Mesendoderm (in vitro differentiated cells): ENCODE measurements around the gene DGKB.

Experiments used
- DNase-seq: peaks from one replicate; pipeline ENCODE4 v3.0.0; 2013
- H2AK5ac ChIP-seq: 2 replicates; pipeline ENCODE4 v1.6.1; 2013; ENCODE audit warnings: low read length, inconsistent platforms
- H2BK120ac ChIP-seq: 2 replicates; pipeline ENCODE4 v1.6.1; 2013; ENCODE audit warnings: low read depth, mild to moderate bottlenecking, low read length, moderate library complexity, mixed read lengths
- H2BK15ac ChIP-seq: replicated peaks from 2 replicates; pipeline ENCODE4 v1.6.1; 2013; ENCODE audit warnings: low read depth, mild to moderate bottlenecking, moderate library complexity
- H2BK5ac ChIP-seq: 2 replicates; pipeline ENCODE4 v1.6.1; 2013; ENCODE audit warnings: low read length, inconsistent platforms
- H3K18ac ChIP-seq: 2 replicates; pipeline ENCODE4 v1.6.1; 2013; ENCODE audit warnings: mild to moderate bottlenecking, low read length, mixed read lengths
- H3K23ac ChIP-seq: one replicate; pipeline ENCODE4 v1.6.1; 2013; ENCODE audit warnings: low read length
- H3K27ac ChIP-seq: 2 replicates; pipeline ENCODE4 v1.5.1; 2013; ENCODE audit warnings: low read depth, mild to moderate bottlenecking, inconsistent platforms, low read length, moderate library complexity
- H3K27me3 ChIP-seq: 2 replicates; pipeline ENCODE4 v1.6.1; 2013; ENCODE audit warnings: low read length, control low read depth, mild to moderate bottlenecking, inconsistent platforms; ENCODE audit not compliant: insufficient read depth, poor library complexity
- H3K36me3 ChIP-seq: 2 replicates; pipeline ENCODE4 v1.6.1; 2013; ENCODE audit warnings: low read length, inconsistent platforms; ENCODE audit not compliant: control insufficient read depth, insufficient read depth
- H3K4ac ChIP-seq: one replicate; pipeline ENCODE4 v1.6.1; 2013; ENCODE audit warnings: low read depth, mild to moderate bottlenecking, low read length, moderate library complexity
- H3K4me1 ChIP-seq: 2 replicates; pipeline ENCODE4 v1.6.1; 2013; ENCODE audit warnings: low read depth, low read length, inconsistent platforms; ENCODE audit not compliant: control insufficient read depth
- H3K4me2 ChIP-seq: 2 replicates; pipeline ENCODE4 v1.6.1; 2013; ENCODE audit warnings: low read length
- H3K4me3 ChIP-seq: 2 replicates; pipeline ENCODE4 v1.5.1; 2013; ENCODE audit warnings: mild to moderate bottlenecking, low read length
- H3K56ac ChIP-seq: one replicate; pipeline ENCODE4 v1.6.1; 2013; ENCODE audit warnings: low read length
- H3K79me1 ChIP-seq: 2 replicates; pipeline ENCODE4 v1.6.1; 2013; ENCODE audit warnings: low read length, inconsistent platforms
- H3K79me2 ChIP-seq: 2 replicates; pipeline ENCODE4 v1.6.1; 2013; ENCODE audit warnings: mild to moderate bottlenecking, low read length; ENCODE audit not compliant: control insufficient read depth, insufficient read depth
- H3K9ac ChIP-seq: 2 replicates; pipeline ENCODE4 v1.6.1; 2013; ENCODE audit warnings: low read length, inconsistent platforms
- H4K5ac ChIP-seq: one replicate; pipeline ENCODE4 v1.6.1; 2013; ENCODE audit warnings: low read length
- H4K8ac ChIP-seq: one replicate; pipeline ENCODE4 v1.6.1; 2013; ENCODE audit warnings: low read depth, mild to moderate bottlenecking, control low read depth, low read length, moderate library complexity
- WGBS: extraction: QIAGEN DNeasy Blood & Tissue Kit; methylation state at CpG from one replicate; pipeline ENCODE4 v1.1.7; 2013; ENCODE audit warnings: low lambda C conversion rate, missing lambda C conversion rate; ENCODE audit not compliant: insufficient coverage; ENCODE audit errors: extremely low coverage; 5-methylcytosine and 5-hydroxymethylcytosine counted together

The DGKB gene

DNA sequence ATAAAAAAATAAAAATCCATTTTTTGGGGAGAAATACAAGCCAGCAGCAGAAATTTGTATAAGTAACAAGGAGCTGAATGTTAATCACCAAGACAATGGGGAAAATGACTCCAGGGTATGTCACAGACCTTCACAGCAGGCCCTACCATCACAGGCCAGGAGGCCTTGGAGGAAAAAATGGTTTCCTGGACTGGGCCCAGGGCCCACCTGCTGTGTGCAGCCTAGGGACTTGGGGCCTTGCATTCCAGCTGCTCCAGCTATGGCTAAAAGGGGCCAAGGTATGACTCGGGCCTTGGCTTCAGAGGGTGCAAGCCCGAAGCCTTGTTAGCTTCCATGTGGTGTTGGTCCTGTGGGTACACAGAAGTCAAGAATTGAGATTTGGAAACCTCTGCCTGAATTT, 126.3 kb downstream of the DGKB start:
- no CpG with 5 or more reads among the region's 2 CpGs for WGBS
- H4K8ac ChIP-seq, result no peak overlapping the region
- no peak overlapping the region for H3K4me2 ChIP-seq
- no peak overlapping the region for H2BK5ac ChIP-seq
- no peaks in the 10 kb centered on the region for H3K4me1 ChIP-seq
- H2AK5ac ChIP-seq, result no peak overlapping the region
- no peak overlapping the region for H2BK15ac ChIP-seq
- H3K9ac ChIP-seq, result no peak overlapping the region
- no peak for DNase-seq
- no peak overlapping the region for H3K23ac ChIP-seq
- no peak overlapping the region for H3K4me3 ChIP-seq
- no peak overlapping the region for H3K27ac ChIP-seq
- H3K27me3 ChIP-seq, result no peaks in the 10 kb centered on the region
- H4K5ac ChIP-seq, result no peak overlapping the region
- H3K18ac ChIP-seq, result no peak overlapping the region
- no peak overlapping the region for H2BK120ac ChIP-seq
- no peaks in the 10 kb centered on the region for H3K79me2 ChIP-seq
- H3K56ac ChIP-seq, result no peak overlapping the region
- no peak overlapping the region for H3K4ac ChIP-seq
- H3K36me3 ChIP-seq, result no peaks in the 10 kb centered on the region
- no peaks in the 10 kb centered on the region for H3K79me1 ChIP-seq

DNA sequence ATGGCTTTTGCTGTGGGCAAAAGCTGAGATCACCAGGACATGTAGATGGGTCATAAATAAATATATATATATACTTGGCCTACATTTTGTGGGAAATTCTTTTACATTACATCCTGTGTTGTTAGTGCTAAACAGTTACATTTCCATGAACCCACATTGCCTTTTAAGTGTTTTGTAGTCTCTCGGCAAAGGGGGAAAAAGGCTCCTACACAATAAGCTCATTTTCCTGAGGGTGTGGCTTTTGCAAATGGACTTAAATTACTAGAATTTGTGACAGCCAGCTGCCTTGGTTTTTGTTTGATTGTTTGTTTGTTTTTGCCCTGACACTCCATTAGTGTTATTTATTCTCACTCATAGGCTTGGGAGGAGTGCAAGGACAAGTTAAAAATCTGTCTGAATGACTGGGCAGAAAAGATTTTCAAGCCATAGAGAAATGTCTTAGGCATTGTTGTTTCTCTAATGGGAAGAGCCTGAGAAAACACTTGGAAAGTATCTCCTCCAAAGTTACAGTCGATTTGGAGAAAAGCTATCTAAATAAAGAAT, 128.8 kb downstream of the DGKB start:
- H3K4me3 ChIP-seq, result no peak overlapping the region
- no peak overlapping the region for H2AK5ac ChIP-seq
- no peak overlapping the region for H3K4ac ChIP-seq
- H2BK15ac ChIP-seq, result no peak overlapping the region
- H4K8ac ChIP-seq, result no peak overlapping the region
- H3K79me1 ChIP-seq, result no peaks in the 10 kb centered on the region
- no peak overlapping the region for H3K18ac ChIP-seq
- H3K9ac ChIP-seq, result no peak overlapping the region
- no peaks in the 10 kb centered on the region for H3K36me3 ChIP-seq
- no peaks in the 10 kb centered on the region for H3K27me3 ChIP-seq
- no peak overlapping the region for H2BK5ac ChIP-seq
- H3K56ac ChIP-seq, result no peak overlapping the region
- H3K79me2 ChIP-seq, result no peaks in the 10 kb centered on the region
- H3K4me2 ChIP-seq, result no peak overlapping the region
- H3K23ac ChIP-seq, result no peak overlapping the region
- no peak overlapping the region for H2BK120ac ChIP-seq
- no peak overlapping the region for H4K5ac ChIP-seq
- WGBS, result no CpG with 5 or more reads among the region's 2 CpGs
- no peak overlapping the region for H3K27ac ChIP-seq
- DNase-seq, result no peak
- no peaks in the 10 kb centered on the region for H3K4me1 ChIP-seq

DNA sequence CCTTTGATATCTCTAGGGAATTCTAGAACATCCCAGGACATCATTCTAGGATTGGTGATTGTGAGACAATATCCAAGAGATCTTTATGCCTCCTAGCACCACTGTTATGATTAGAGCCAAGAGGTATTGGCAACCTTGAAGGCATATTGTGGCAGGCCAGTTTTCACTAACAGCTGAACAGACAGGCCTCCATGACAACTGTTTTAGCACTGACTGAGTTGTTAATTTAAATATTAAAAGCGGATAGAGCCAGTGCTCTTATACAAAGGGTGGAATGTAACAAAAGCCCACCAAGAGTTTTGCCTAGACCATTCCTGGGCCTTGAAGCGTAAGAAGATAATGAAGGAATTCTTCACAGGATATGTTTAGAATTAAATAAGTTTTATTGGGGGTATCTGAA, 131.9 kb downstream of the DGKB start:
- Histone ChIP-seq H3K56ac (no peak overlapping the region), H3K36me3 (no peaks in the 10 kb centered on the region), H3K4me2 (no peak overlapping the region), H3K27ac (no peak overlapping the region), H3K23ac (no peak overlapping the region), H2BK15ac (no peak overlapping the region), H3K79me1 (no peaks in the 10 kb centered on the region), H3K27me3 (no peaks in the 10 kb centered on the region), H4K8ac (no peak overlapping the region), H2BK120ac (no peak overlapping the region), H3K79me2 (no peaks in the 10 kb centered on the region), H3K18ac (no peak overlapping the region), H4K5ac (no peak overlapping the region), H3K9ac (no peak overlapping the region), H2BK5ac (no peak overlapping the region), H3K4ac (no peak overlapping the region), H3K4me3 (no peak overlapping the region), H3K4me1 (no peaks in the 10 kb centered on the region), H2AK5ac (no peak overlapping the region)
- no peak for DNase-seq
- WGBS, result no CpG with 5 or more reads among the region's 2 CpGs

DNA sequence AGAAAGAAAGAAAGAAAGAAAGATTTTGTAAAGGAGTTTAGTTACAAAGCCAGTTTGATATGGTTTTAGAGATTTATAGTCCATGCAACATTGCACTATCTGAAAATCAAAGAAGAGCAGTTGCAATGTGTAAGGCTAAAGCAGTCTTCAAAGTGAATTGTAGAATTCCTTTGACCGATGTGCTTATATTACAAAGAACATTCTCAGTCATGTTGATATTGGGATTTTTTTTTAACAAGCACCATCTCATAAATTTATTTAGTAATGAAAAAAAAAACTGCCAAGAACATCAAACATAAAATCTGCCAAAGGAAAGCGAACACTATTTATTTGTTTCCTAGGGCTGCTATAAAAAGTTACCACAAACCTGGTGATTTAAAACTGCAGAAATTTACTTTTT, 133.3 kb downstream of the DGKB start:
- no peak for DNase-seq
- no peak overlapping the region for H3K4me3 ChIP-seq
- no peak overlapping the region for H3K4ac ChIP-seq
- no peak overlapping the region for H2AK5ac ChIP-seq
- H3K9ac ChIP-seq, result no peak overlapping the region
- H2BK15ac ChIP-seq, result no peak overlapping the region
- no peak overlapping the region for H4K8ac ChIP-seq
- no peak overlapping the region for H4K5ac ChIP-seq
- H3K56ac ChIP-seq, result no peak overlapping the region
- WGBS, result no CpG with 5 or more reads among the region's 2 CpGs
- no peak overlapping the region for H2BK5ac ChIP-seq
- H3K18ac ChIP-seq, result no peak overlapping the region
- H3K4me2 ChIP-seq, result no peak overlapping the region
- no peaks in the 10 kb centered on the region for H3K36me3 ChIP-seq
- no peak overlapping the region for H2BK120ac ChIP-seq
- H3K79me1 ChIP-seq, result no peaks in the 10 kb centered on the region
- H3K27me3 ChIP-seq, result no peaks in the 10 kb centered on the region
- H3K79me2 ChIP-seq, result no peaks in the 10 kb centered on the region
- no peaks in the 10 kb centered on the region for H3K4me1 ChIP-seq
- no peak overlapping the region for H3K23ac ChIP-seq
- H3K27ac ChIP-seq, result no peak overlapping the region

DNA sequence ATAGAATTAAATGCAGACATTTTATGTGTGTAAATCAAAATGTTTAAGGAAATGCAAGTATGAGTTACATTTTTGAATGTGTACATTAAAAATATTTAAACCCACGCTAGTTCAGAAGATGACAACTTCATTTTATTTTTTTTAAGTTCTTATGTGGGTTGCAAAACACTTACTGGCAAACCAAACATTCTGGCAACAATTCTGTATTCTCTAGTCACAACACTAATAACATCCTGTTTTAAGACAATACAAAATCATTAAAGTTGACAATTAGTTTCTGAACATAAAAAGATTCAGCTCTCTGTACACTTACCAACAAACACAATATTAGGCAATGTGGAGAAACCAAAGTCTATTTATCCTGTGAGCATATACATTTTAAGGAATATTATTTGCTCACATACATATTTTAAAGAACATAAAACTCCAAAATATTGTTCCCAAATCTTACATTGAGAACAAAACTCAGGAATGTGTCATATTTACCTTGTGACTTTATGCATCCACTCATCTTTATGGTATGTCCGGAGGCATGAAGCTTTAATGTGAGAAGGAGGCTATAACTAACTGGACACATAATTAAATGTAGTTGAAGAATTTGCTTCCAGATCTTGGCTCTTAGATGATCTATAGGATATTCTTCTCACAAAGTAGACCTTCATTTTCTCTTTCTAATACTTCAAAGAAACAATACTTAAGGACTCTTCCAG, 134.7 kb downstream of the DGKB start:
- H3K4me1 ChIP-seq, result no peaks in the 10 kb centered on the region
- H2BK120ac ChIP-seq, result no peak overlapping the region
- H3K27ac ChIP-seq, result no peak overlapping the region
- no peak overlapping the region for H3K18ac ChIP-seq
- H3K4me2 ChIP-seq, result no peak overlapping the region
- no peak for DNase-seq
- no peak overlapping the region for H4K5ac ChIP-seq
- no peak overlapping the region for H3K4me3 ChIP-seq
- H3K79me1 ChIP-seq, result no peaks in the 10 kb centered on the region
- H3K4ac ChIP-seq, result no peak overlapping the region
- H4K8ac ChIP-seq, result no peak overlapping the region
- no peak overlapping the region for H2AK5ac ChIP-seq
- no peaks in the 10 kb centered on the region for H3K36me3 ChIP-seq
- H3K27me3 ChIP-seq, result no peaks in the 10 kb centered on the region
- no peak overlapping the region for H3K23ac ChIP-seq
- no peak overlapping the region for H3K56ac ChIP-seq
- H3K9ac ChIP-seq, result no peak overlapping the region
- no peak overlapping the region for H2BK5ac ChIP-seq
- WGBS, result no CpG with 5 or more reads among the region's 2 CpGs
- no peaks in the 10 kb centered on the region for H3K79me2 ChIP-seq
- H2BK15ac ChIP-seq, result no peak overlapping the region

DNA sequence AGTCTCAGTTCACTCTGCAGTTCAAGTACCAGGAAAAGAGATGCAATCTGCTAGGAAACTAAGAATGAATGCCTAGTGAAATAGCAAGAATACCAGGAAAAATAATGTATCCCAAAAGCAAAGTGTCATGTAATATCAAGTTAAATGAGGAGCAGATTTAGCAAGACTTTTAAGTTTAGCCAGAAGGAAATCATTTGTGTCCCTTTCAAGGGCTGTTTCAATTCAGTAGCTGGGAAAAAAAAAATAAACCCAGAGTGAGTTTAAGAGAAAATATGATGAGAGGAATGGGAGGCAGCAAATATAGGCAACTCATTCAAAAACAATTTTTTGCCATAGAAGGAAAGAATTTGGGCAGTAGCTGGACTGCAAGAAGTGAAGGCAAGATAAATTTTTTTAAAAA, 135.8 kb downstream of the DGKB start:
- H3K27me3 ChIP-seq, result no peaks in the 10 kb centered on the region

More for the DNA sequence above, 135.8 kb downstream of the DGKB start:
- no peak overlapping the region for H3K4me2 ChIP-seq
- no peak overlapping the region for H3K27ac ChIP-seq
- H3K4me1 ChIP-seq, result no peaks in the 10 kb centered on the region
- H4K5ac ChIP-seq, result no peak overlapping the region
- no peak overlapping the region for H2AK5ac ChIP-seq
- no peak overlapping the region for H2BK15ac ChIP-seq
- H3K56ac ChIP-seq, result no peak overlapping the region
- no peak overlapping the region for H3K4me3 ChIP-seq
- no peak overlapping the region for H3K9ac ChIP-seq
- no peak overlapping the region for H2BK5ac ChIP-seq
- no peaks in the 10 kb centered on the region for H3K79me1 ChIP-seq
- H3K18ac ChIP-seq, result no peak overlapping the region
- no peaks in the 10 kb centered on the region for H3K36me3 ChIP-seq
- no peak overlapping the region for H3K23ac ChIP-seq
- no peak overlapping the region for H3K4ac ChIP-seq
- H3K79me2 ChIP-seq, result no peaks in the 10 kb centered on the region
- DNase-seq, result no peak
- no peak overlapping the region for H2BK120ac ChIP-seq
- H4K8ac ChIP-seq, result no peak overlapping the region
